GM12891 (cell line): ENCODE measurements around the gene RPN1.
"Not testable (repeated sequence)": the region's sequence is repeated elsewhere in the genome, so short reads cannot be mapped to it uniquely, and the experiment has no call there.

Source experiments
- DNase-seq: peaks from one replicate; pipeline ENCODE4 v3.0.0; 2011; ENCODE audit warnings: low spot score; ENCODE audit not compliant: insufficient read length
- FAIRE-seq: peaks from 2 replicates; lab custom pipeline; 2011; peaks lifted over from hg19 to GRCh38; lab: Jason Lieb, UNC
- PAX5 ChIP-seq: IDR thresholded peaks from 2 replicates; pipeline ENCODE4 v1.6.1; 2011; ENCODE audit warnings: low read length, moderate library complexity, mild to moderate bottlenecking; ENCODE audit not compliant: insufficient read depth, severe bottlenecking
- POLR2A ChIP-seq: IDR thresholded peaks from 2 replicates; pipeline ENCODE4 v1.6.1; 2011; ENCODE audit warnings: low read depth, low read length, control low read depth
- POLR2AphosphoS5 ChIP-seq: IDR thresholded peaks from 2 replicates; pipeline ENCODE4 v1.6.1; 2011; ENCODE audit warnings: low read depth, low read length, control low read depth
- POU2F2 ChIP-seq: IDR thresholded peaks from 2 replicates; pipeline ENCODE4 v1.6.1; 2011; ENCODE audit warnings: low read depth, mild to moderate bottlenecking, control low read depth, low read length, moderate library complexity
- SPI1 ChIP-seq: IDR thresholded peaks from 2 replicates; pipeline ENCODE4 v1.6.1; 2011; ENCODE audit warnings: low read depth, low read length, control low read depth
- TAF1 ChIP-seq: IDR thresholded peaks from 2 replicates; pipeline ENCODE4 v1.6.1; 2011; ENCODE audit warnings: low read depth, low read length, control low read depth

RPN1 gene

DNA sequence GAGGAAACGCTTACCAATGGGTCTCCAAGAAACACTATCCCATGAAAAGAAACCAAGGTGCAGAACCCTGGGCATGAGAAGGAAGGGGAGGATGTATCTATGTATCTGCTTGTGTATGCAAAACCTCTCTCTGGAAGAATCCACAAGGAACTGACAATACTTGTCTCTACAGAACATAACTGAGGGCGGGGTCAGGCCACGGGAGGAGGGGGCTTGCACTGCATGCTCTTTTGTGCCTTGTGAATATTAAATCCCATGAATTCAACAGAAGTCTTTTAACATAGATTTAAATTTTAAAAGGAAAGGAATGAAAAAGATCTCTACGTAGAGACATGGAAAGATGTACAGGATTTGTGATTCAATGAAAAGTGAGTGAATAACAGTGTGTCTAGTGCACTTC is 57.8 kb downstream of the RPN1 start:
- DNase-seq = no peak
- TF ChIP-seq TAF1 (no peak), SPI1 (no peak), POU2F2 (no peak), POLR2A (no peak), PAX5 (no peak), POLR2AphosphoS5 (no peak)
- no peak for FAIRE-seq

DNA sequence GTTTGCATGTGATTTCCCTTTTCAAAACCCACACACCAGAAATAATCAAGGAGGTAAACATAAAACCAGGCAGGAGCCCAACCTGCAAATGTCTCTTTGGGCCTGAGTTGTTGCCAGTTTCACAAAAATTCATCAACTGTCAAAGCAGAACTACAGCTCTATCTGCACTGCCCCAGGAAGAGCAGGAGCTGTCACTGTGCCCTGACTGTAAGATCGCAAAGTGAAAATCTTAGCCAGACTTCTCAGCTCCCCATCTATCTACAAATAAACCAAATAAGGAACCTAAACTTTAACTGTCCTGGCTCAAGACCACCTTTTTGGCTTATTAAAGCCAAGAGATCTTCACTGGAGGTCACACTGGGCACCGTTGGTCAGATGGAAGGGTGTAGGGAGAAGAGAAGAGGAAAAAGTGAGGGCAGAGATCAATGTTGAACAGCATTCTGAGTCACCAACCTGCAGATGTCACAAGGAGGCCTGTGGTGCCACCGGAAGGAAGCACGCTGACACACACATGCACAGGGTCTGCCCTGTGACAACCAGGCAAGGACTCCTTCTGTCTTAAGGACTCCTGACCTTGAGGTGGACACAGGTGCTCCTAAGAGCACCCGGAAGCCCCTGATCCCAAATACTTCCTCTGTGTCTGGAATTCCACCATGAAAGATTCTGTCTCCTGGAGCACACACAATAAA is 58.7 kb downstream of the RPN1 start:
- FAIRE-seq (no peak), DNase-seq (no peak)
- TF ChIP-seq PAX5 (no peak), TAF1 (no peak), SPI1 (no peak), POLR2AphosphoS5 (no peak), POU2F2 (no peak), POLR2A (no peak)

DNA sequence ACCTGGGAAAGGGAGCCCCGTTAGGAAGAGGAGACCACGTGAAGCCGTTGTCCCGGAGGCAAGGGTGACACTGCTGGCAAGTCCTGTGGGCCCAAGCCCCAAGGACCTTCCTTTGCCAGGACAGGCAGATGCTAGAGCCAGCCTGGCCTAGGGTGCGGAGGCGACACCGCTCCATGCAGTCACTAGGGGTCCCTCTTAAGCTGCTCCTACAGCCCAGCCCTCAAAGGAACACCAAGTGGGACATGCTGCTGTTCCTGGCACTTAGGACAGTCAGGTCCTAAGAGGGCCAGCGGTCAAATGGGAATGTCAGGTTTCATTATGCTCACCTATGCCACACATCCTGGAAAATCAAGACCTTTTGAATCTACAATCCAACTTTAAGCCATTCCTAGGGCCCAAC is 59.7 kb downstream of the RPN1 start:
- TF ChIP-seq TAF1 (no peak), POU2F2 (no peak), POLR2AphosphoS5 (no peak), POLR2A (no peak), SPI1 (no peak), PAX5 (no peak)
- no peak for FAIRE-seq
- no peak for DNase-seq

DNA sequence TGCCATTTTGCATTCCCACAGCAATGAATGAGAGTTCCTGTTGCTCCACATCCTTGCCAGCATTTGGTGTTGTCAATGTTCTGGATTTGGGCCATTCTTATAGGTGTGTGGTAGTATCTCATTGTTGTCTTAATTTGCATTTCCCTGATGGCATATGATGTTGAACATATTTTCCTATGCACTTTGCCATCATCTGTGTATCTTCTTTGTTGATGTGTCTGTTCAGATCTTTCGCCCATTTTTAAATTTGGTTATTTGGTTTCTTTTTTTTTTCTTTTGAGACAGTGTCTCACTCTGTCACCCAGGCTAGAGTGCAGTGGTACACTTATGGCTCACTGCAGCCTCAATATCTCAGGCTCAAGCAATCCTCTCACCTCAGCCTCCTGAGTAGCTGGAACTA is 60.6 kb downstream of the RPN1 start:
- not testable (repeated sequence) for DNase-seq, FAIRE-seq

DNA sequence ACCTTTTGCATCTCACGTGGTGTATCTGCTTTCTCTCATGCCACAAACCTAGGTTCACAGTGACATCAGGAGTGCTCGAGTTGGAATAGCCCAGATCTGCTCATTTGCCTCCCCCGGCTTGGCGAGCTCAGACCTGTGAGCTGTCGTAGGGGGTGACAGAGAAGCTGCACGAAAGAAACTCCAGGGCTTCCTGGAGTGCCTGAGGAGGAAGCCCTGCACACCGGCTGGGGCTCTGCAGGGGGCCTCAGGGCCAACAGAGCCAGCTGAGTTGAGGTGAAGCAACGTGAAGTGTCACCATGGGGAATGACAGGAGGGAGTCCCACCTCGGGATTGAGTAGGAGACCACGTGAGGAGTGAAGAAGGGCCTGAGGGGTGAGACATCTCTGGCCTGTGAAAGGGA is 62.5 kb downstream of the RPN1 start:
- DNase-seq = no peak

DNA sequence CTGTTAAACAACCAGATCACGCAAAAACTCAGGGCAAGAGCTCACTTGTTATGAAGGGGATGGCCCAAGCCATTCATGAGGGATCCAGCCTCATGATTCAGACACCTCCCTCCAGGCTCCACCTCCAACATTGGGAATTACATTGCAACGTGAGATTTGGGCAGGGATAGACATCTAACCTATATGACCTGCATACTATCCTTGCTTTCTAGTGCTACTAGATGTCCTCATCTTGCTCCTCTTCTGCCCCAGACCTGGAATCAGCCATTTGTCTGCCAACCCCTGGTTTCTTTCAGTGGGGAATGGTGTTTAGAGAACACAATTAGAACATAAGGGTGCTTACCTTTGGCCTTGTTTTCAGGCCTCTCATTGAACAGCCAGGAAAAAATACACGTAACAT is 63.2 kb downstream of the RPN1 start:
- FAIRE-seq = no peak
- no peak for DNase-seq
- TF ChIP-seq POLR2A = no peak
- TF ChIP-seq POLR2AphosphoS5 = no peak
- no peak for TF ChIP-seq PAX5
- no peak for TF ChIP-seq POU2F2
- TF ChIP-seq TAF1 = no peak
- TF ChIP-seq SPI1 = no peak

More for the DNA sequence above, 62.5 kb downstream of the RPN1 start:
- no peak for FAIRE-seq
- no peak for TF ChIP-seq POLR2AphosphoS5

DNA sequence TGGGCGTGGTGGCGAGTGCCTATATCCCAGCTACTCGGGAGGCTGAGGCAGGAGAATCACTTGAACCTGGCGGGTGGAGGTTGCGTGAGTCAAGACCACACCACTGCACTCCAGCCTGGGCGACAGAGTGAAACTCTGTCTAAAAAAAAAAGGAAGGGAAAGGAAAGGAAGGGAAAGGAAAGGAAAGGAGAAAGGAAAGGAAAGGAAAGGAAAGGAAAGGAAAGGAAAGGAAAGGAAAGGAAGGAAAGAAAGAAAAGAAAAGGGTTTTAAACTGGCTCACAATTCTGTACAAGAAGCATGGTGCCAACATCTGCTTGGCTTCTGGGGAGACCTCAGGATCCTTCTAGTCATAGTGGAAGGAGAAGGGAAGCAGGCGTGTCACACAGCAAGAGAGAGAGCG is 63.7 kb downstream of the RPN1 start:
- FAIRE-seq, DNase-seq: not testable (repeated sequence)

DNA sequence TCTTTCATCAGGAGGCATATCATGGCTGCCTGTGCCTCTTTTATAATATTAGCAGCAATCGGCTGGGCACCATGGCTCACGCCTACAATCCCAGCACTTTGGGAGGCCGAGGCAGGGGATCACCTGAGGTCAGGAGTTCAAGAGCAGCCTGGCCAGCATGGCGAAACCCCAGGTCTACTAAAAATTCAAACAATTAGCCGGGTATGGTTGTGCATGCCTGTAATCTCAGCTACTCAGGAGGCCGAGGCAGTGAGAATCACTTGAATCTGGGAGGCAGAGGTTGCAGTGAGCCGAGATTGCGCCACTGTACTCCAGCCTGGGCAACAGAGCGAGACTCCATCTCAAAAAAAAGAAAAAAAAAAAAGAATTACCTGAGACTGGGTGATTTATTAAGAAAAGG is 64.2 kb downstream of the RPN1 start:
- not testable (repeated sequence) for DNase-seq, FAIRE-seq

DNA sequence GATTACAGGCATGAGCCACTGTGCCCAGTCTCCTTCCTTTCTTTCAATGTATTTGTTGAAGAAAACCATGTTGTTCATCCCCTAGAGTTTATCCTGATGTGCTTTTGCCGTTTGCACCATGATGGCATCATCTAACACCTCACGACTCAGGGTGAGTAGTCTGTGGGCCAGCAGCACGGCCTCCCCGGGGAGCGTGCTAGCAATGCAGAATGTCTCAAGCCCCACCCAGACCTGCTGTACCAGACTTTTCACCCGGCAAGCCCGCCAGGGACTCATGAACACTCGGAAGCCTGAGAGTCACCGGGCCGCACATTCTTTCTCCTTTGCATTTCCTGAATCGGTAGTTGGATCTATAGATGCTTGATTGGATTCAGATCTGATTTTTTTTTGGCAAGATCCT is 64.6 kb downstream of the RPN1 start:
- DNase-seq = no peak
- TF ChIP-seq SPI1 (no peak), TAF1 (no peak), POLR2A (no peak), PAX5 (no peak), POU2F2 (no peak), POLR2AphosphoS5 (no peak)
- no peak for FAIRE-seq

DNA sequence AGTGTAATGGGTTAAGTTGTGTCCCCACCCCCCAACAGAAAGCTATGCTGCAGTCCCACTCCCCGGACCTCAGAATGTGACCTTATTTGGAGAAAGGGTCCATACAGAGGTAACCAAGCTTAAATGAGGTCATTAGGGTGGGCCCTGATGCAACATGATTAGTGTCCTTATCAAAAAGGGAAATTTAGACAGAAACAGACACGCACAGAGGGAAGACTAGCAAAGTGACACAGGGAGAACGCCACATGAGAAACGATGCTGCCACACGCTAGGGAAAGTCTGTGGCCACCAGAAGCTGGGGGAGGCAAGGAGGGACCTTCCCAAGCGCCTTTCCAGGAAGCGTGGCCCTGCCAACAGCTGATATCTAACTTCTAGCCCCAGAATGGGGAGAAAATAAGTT is 65.4 kb downstream of the RPN1 start:
- TF ChIP-seq POU2F2 (no peak), POLR2AphosphoS5 (no peak)

DNA sequence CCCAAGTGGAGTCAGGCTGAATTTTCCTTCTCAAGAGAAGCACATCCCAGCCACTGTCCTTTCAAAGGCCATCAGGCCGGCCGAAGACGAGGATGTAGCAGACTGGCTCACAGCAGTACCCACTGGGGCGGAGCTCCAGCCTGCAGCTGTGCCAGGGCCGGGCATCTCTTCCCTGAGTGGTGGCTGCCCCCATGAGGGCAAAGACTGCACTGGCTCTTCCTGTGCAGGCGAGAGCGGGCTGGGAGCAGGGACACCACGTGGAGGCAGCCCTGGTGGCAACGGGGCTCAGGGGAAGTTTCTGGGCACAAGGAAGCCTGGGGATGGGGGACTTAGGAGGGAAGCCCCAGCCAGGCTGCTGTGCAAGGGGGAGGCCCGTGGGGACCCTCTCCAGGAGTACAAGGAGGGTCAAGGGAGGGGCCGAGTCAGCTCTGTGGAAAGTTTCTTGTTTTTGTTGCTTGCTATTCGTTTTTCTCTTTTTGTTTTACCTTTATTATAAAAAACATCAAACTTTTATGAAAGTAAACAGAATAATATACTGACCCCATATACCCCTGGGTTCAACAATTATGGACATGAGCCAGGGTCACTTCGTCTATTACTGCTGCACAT is 66.1 kb downstream of the RPN1 start:
- DNase-seq = no peak
- peak; percentile 89 for FAIRE-seq
- TF ChIP-seq TAF1 = no peak
- TF ChIP-seq PAX5 = no peak
- TF ChIP-seq POLR2A = no peak
- no peak for TF ChIP-seq SPI1
- no peak for TF ChIP-seq POU2F2
- TF ChIP-seq POLR2AphosphoS5 = no peak

More for the DNA sequence above, 65.4 kb downstream of the RPN1 start:
- no peak for FAIRE-seq
- DNase-seq = no peak

DNA sequence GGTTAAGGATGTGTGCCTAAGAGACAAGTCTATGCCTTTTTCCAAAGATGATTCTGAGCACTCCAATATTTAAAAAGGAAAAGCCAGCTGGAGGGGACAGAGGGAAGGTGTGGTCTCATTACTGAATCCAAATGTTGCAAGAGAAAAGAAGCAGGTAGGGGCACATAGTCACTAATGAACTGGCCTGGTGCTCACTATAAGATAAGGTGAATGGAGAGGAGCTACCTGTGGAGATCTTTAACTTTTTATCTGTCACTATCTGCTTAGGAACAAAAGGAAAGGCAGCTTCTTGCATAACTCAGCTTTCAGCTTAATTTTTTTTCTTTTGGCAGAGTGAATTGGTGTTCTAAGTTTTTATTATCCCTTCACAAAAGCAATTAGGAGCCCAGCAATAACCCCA is 69.1 kb downstream of the RPN1 start:
- FAIRE-seq = no peak
- DNase-seq = no peak
- no peak for TF ChIP-seq POLR2AphosphoS5
- TF ChIP-seq POU2F2 = no peak
- no peak for TF ChIP-seq SPI1
- no peak for TF ChIP-seq POLR2A
- no peak for TF ChIP-seq PAX5
- TF ChIP-seq TAF1 = no peak
